GM18520 (cell line): ENCODE results near the gene ARL16.

Source experiments
- ATAC-seq: cut with Tn5 transposase; IDR thresholded peaks from one replicate; pipeline ENCODE4 v1.9.1; 2021; ENCODE audit not compliant: unreplicated experiment

The ARL16 gene

DNA sequence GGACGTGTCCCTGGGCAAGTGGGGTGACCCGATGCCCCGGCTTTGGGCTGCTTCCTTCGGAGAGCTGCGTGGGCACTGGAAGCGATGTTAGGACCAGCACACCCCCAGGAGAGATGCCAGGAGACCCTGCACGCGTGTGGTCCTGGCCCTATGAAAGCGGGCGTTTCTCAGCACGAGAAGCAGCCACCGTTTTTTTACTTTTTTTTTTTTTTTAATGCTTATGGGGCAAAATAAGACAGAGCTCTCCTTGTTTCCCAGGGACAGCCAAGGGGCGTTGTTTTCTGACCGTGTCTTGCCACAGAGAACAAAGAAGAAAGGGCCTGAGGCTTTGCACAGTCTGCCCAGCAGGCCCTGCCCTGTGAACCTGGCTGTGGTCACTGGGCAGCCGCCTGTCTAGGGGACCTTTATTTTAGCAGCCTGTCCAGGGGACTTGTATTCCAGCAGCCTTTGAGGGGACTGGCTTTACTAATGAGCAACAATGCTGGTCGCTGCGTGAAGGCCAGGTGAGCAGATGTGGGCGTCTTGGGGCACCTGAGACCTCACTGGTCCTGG is 29.5 kb upstream of the ARL16 start:
- ATAC-seq, result no peak

DNA sequence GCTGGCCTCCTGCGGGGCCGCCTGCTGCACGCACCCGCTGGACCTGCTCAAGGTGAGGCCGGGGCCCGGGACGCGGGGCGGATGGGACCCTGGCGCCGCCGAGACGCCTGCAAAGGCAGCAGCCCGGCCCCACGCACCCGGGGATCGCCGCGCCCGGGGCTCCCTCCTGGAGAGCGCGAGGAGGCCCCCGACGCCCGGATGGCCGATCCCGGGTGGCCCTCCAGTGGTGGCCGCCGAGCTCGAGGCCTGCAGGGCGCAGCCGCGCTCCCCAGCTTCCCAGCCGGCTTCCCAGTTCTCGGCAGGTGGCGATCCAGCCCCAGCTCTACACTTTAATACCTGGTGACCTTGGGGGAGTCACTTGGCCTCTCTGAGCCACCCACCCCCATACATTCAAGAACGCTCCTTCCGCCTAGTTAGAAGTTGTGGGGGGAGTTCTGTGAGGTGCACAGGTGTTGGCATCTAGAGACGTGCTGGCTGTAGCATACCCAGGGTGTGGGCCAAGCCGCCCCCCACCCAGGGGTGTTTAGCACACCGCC is 28.9 kb upstream of the ARL16 start:
- no peak for ATAC-seq

DNA sequence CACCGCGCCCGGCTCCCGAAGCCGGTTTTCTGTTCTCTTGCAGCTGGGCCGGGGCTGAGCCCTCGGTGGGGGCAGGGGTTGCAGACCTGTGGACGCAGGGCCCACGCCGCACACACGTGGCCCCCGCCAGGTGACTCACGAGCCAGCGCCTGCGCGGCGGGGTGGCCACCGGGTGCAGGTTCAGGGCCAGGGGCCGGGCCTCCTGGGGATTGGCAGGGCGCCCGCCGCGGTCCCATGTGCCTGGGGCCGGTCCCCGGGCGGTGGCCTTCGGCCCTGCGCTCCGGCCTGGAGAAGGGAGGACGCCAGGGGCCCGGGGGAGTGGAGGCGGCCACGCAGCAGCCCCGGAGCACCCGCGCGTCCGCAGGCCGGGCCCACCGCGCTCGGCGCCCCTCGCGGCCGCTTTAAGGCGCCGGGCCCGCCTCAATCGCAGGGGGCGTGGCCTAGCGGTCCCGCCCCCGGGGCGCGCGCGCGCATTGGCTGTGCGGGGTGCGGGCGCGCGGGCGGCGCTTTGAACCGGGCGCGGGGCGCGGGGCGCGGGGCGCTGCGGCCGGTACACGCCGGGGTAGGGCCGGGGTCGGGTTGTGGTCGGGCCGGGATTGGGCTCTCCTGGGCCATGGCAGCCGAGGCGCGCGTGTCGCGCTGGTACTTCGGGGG is 28.3 kb upstream of the ARL16 start, which contains the start of gene SLC25A10:
SLC25A10 (plus strand) TSS at position 471 of the 654 bp plus-strand sequence; CDS start at position 614, 143 bp downstream.
- ATAC-seq, result peak; percentile 74

DNA sequence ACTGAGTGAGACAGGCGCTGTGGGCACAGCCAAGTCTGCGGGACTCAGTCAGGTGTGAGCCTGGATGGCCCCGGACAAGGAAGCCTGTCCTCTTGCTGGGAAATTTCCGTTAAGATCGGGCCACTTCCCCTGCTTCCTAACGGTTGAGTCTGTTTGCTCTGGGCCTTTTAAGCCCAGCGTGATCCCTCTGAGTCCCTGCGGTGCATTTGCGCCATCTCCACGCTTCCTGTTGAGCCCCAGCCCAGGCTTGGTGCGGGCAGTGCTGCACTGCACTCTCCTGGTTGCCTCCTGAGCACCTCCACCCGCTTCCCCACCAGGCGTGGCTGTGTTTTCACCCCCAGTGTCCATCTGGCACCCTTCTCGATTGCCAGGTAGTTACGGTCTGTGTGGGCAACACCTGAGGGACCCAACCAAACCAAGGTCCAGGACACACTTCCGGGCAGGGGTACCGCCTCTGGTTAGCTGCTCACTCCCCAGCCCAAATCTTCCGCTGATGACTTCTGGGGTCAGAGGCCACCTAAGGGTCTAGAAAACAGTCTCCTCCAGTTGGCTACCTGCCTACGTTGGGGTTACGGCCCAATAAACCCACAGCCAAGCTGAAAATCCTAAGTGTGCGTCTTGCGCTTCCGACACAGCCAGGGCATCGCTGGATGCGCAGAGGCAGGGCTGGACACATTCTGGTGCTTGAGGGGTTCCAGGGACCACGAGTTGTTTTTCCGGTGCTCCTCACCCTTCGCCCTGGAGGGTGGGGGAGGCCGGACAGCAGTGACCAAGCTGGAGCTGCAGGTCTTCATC is 27.1 kb upstream of the ARL16 start:
- ATAC-seq, result no peak

DNA sequence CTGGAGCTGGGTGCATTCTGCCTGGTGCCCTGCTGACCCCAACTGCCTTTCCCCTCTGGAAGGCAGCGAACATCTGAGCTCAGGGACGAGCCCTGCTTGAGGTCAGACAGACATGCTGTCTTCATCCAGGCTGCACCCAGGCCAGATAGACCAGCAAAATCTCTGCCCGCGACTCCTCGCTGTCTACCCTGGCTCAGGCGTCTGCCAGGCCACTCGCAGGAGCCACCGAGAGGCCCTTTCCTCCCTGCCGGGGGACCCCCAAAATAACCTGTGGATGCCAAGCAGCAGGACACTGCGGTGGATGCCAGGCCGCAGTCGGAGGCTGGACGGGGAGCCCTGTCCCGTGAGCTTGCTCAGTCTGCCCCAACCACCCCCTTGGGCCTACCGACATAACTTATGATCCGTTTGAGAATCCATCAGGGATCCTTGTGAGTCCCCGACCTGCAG is 25.2 kb upstream of the ARL16 start:
- ATAC-seq, result no peak

DNA sequence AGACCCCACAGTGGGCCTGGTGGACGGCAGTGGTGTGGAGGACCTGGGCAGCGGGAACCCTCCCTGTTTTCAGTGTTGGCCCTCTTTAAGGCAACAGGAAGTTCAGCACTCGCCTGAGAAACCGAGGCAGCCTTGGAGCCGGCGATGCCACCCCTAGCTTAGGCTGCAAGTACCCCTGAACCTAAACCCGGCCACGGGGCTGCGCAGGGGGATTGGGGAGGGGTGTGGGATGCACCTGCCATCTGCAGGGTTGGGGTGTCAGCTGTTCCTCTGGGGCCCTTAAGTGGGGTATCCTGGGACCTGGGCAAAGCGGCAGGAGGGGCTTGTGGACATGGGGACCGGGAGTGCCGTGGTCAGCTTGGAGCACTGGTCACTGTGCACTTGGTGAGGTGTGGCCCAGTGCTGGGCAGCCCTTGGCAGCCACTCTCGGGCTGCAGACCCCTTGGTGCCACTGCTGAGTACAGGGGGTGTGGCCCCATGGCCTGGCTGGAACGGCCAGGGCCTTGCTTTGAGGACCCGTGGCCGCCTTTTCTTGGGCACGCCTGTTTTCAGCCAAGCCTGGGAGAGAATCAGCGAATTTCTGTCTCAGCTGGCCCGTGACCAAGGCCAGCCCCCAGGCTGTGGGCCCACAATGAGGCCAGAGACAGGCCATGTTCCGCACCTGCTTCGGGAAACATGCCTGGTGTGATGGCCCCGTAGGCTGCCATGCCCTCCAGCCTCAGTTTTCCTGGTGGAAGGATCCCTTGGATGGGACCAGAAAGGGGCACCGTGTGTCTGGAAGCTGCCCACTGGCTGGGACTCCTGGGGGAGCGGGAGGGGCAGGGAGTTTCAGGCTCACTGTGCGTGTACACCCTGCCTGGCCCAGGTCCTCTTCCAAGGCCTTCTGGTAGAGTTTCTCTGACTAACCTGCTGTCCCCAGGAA is 24.4 kb upstream of the ARL16 start:
- ATAC-seq, result no peak

DNA sequence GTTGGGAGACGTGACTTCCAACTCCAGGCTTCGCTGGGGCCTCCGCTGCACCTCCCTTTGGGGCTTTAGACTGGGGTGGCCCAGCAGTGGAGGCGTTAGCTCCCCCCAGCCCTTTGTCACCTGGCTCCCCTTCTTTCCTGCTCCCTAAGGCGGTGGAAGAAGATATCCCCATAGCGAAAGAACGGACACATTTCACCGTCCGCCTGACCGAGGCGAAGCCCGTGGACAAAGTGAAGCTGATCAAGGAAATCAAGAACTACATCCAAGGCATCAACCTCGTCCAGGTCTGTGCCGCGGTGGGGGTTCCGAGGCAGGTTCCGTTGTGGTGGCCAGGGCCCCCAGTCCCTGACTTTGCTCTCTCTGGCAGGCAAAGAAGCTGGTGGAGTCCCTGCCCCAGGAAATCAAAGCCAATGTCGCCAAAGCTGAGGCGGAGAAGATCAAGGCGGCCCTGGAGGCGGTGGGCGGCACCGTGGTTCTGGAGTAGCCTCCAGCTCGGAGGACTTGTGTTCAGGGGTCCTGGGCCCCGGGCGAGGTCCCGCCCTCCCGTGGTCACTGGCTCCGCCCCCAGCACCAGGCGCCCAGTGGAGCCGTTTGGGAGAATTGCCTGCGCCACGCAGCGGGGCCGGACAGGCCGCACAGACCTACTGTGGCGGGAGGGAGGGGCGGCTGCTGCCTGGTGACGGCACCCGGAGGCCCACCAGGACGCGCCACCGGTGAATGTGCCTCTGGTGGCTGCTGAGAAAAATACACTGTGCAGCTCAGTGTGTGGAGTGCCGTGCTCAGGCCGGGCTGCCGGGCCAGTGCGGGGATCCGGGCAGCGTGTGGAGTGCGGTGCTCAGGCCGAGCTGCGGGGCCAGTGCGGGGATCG is 23.4 kb upstream of the ARL16 start:
- no peak for ATAC-seq

DNA sequence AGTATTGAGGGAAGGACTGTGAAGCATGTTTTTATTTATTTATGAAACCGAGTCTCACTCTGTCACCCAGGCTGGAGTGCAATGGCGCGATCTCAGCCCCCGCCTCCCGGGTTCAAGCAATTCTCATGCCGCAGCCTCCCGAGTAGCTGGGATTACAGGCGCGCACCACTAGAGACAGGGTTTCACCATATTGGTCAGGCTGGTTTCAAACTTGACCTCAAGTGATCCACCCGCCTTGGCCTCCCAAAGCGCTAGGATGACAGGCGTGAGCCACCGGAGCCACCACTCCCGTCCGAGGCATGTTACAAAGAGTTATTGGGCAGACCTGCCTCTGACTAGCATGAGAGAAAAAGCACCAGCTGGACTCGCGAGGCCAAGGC is 22.6 kb upstream of the ARL16 start:
- ATAC-seq, result no peak

DNA sequence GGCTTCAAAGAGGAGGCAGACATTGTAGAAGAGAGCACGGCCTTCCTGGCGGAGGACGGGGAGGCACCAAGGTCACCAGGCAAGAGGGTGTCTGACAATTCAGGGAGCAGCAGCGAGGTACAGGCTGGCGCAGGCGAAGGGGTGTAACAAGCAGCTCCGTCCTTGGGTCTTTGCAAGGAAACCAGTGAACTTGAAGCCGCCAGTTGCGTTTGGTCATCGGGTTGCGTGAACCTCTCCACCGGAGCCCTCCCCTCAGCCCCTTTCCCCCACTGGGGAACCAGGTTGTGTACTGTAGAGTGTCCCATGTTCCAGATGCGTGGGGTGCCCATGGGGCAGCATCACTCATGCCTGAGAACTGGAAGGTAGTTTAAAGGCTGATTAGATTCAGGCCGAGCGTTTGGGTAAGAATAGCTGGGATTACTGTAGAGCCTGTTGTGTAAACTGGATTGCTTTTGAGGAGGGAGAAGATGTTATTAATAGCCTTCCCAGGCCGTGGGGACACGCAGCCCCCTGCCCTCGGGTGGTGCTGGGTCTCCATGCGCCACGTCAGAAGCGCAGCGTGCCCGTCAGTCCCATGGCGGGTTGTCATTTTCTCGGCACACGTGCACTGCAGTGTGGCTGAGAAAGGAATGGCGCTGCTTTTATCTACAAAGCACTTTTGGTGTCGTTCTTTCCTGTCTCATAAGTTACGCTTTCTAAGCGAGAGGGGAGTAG is 22.1 kb upstream of the ARL16 start:
- ATAC-seq, result no peak

DNA sequence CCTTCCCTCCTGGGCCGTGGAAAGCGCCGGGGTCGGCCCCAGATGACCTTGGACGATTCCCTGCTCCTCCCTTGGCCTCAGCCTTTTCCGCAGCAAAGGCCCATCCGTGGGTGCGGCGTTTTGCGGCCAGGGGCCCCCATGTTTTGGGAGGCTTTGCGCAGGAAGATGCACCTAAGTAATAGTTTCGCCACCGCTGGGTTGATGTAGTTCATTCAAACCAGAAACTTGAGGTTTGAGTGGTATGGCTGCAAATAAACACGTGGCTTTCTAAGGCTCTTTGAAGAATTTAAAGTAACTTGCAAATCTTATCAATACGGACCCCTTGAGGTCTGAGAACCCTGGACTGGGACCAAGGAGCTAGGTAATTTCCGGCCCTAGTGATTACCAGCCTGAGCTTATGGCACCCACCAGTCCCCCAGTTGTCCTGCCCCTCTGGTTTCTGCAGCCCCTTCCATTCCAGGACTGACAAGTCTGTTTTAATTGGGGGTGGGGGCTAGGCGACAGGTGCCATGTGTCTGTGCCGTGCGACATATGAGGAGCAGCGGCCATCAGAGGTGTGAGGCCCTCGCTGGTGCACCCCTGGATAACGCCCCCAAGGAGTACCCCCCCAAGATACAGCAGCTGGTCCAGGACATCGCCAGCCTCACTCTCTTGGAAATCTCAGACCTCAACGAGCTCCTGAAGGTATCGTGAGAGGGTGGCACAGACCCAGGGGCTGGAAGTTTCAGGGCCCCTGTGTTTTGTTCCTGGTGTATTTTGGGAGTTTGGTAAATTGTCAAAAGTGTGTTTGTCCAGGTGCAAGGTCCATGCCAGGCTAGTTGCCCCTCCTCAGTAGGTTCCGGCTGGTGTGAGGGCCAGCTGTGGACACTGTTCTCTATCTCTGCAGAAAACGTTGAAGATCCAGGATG is 20.4 kb upstream of the ARL16 start:
- no peak for ATAC-seq

DNA sequence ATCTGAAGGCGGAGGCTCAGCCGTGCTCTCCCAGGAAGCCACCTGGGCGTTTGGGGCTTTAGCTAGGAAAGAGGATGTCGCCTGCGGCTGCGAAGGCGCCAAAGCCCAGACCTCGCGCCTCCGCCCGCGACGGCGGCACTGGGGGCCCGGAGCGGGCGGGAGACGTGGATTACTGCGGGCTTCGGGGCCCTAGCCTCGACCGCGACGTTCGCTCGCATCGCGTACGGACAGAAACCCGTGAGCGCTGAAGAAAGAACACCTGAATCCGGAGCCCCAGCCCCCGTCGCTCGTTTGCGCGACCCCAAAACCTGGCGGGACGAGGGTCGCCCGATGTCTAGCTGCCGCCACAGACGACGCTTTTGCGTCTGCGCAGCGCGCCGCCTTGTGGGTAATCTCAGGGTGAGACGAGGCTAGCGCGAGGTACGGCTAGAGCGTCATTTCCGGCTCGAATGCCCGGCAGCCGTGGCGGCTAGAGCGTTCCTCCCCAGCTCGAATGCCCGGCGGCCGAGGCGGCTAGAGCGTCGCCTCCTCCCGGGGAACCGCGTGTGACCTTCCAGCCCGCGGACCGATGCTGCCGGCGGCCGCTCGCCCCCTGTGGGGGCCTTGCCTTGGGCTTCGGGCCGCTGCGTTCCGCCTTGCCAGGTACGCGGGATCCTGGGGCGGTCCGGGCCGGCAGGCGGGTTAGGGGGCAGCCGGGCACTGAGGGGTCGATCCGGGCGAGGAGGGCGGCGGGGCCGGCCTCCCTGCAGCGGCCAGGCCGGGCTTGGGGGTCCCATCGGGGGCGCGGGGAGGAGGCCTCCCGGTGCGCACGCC is 19.5 kb upstream of the ARL16 start, which contains the start of gene MRPL12:
MRPL12 (plus strand) TSS at position 434 of the 813 bp plus-strand sequence; CDS start at position 569, 135 bp downstream.
- peak; percentile 76 for ATAC-seq

DNA sequence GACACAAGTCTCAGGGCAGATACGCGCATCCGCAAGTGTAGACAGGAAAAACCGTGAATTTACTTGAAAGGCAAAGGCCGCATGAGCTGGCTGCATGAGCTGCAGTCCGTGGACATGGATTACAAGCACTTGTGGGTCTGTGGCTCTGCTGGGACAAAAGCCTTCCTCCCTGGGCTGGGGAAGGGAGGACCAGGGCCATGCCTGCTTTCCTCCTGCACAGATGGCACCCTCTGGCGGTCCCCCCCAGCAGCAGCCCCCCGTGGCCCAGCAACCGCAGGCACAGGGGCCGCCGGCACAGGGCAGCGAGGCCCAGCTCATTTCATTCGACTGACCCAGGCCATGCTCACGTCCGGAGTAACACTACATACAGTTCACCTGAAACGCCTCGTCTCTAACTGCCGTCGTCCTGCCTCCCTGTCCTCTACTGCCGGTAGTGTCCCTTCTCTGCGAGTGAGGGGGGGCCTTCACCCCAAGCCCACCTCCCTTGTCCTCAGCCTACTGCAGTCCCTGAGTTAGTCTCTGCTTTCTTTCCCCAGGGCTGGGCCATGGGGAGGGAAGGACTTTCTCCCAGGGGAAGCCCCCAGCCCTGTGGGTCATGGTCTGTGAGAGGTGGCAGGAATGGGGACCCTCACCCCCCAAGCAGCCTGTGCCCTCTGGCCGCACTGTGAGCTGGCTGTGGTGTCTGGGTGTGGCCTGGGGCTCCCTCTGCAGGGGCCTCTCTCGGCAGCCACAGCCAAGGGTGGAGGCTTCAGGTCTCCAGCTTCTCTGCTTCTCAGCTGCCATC is 17.9 kb upstream of the ARL16 start:
- no peak for ATAC-seq

DNA sequence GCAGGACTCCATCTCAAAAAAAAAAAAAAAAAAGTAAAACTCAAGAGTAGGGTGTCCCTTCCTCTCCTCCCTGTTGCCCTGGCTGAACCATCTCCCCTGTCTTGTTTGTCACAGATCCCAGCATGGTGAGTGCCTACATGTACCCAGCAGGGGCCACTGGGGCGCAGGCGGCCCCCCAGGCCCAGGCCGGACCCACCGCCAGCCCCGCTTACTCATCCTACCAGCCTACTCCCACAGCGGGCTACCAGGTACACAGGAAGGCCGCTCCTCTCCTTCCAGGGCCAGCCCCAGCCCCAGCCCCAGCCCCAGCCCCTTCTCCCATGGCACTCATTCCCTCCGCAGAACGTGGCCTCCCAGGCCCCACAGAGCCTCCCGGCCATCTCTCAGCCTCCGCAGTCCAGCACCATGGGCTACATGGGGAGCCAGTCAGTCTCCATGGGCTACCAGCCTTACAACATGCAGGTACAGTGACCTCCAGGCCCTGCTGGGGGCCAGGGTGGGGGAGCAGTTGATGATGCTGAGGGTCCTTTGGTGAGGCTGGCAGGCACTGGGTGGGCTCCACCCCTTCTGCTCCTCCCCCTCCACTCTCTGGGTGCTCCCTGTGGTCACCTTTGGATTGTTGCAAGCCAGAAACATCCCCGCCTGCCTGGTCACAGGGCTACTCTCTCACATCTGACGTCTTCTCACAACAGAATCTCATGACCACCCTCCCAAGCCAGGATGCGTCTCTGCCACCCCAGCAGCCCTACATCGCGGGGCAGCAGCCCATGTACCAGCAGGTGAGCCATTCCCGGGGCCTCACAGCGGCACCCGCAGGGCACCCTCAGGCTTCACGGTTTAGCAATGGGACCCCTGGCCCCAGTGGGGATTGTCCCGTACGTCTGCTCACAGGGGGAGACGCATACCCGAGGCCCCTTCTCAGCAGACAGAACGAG is 17.0 kb upstream of the ARL16 start:
- no peak for ATAC-seq

DNA sequence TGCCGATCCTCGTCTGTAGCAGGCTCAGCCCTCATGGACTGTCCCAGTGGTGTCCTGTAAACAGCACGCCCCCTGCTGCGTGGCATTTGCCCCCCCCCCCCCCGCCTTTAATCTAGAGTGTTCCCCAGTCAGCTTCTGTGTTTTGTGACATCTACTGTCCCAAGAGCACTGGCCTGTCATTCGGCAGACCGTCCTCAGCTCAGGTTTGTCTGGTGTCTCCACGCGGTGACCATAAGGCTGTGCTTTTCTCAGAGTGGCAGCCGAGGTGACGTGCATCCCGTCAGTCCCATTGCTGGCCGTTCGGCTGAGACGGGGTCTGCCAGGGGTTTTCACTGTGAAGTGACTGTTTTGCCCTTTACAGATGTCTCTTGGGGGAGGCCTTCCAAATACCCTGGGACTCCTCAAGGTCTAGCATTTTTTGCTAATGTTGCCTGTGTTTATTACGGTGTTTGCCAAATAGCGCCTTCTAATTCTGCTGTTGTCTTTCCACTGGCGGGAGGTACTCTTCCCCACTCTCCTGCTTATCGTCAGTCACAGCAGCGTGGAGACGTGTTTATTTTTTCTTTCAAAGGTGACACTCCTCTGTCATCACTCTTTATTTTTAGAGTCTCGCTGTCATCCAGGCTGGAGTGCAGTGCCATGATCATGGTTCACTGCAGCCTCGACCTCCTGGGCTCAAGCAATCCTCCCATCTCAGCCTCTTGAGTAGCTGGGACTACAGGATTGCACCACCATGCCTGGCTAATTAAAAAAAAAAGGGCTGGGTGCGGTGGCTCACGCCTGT is 13.9 kb upstream of the ARL16 start:
- ATAC-seq, result no peak
